Measurements from ENCODE around the gene IGFL4. TPM values are rescaled to one million over a fixed set of nuclear protein-coding genes. Genes with fewer than 3 reads are reported as not detected.

The IGFL4 gene
- total RNA-seq, 4 donors from 2014 or later: not detected

DNA sequence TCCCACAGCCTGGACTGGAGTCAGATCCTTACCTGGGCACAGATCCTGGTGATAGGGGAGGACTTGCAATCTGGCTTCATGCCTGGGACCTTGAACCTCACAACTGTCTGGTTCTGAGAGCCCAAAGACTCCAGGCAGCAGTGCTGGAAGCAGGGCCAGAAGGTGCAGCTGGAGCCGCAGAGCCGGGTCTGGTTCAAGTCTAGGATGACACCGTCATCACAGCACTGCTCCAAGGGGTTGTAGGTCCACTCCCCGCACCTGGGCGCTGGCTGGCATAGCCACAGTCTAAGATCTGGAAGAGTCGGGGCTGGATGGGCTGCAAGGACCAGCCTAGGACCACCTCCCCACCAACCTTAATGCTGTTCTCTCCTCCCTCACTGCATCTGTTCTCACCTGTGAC, 677 bp downstream of the IGFL4 start:
- TF ChIP-seq EP300 (IDR thresholded peaks at IDR 0.05; ENCODE audit: low read depth) (no peak), POLR2A (IDR thresholded peaks at IDR 0.05) (no peak), POLR2AphosphoS5 (IDR thresholded peaks at IDR 0.05) (no peak)
- TF ChIP-seq, protein P1, sequence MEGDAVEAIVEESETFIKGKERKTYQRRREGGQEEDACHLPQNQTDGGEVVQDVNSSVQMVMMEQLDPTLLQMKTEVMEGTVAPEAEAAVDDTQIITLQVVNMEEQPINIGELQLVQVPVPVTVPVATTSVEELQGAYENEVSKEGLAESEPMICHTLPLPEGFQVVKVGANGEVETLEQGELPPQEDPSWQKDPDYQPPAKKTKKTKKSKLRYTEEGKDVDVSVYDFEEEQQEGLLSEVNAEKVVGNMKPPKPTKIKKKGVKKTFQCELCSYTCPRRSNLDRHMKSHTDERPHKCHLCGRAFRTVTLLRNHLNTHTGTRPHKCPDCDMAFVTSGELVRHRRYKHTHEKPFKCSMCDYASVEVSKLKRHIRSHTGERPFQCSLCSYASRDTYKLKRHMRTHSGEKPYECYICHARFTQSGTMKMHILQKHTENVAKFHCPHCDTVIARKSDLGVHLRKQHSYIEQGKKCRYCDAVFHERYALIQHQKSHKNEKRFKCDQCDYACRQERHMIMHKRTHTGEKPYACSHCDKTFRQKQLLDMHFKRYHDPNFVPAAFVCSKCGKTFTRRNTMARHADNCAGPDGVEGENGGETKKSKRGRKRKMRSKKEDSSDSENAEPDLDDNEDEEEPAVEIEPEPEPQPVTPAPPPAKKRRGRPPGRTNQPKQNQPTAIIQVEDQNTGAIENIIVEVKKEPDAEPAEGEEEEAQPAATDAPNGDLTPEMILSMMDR (IDR thresholded peaks at IDR 0.05): no peak
- H3K27me3 ChIP-seq: peaks cover 7% of the 10 kb centered on the region
- peaks cover 0 to 5% (median 3%) of the 10 kb centered on the region in 4 donors for H3K4me1 ChIP-seq
- H3K9me3 ChIP-seq: no peaks in the 10 kb centered on the region
- no peaks in the 10 kb centered on the region for H3K36me3 ChIP-seq
- in situ Hi-C loops (cut with MboI; ENCODE audit: low pct_ligation_motif_present in 1 of 4, low pct_unique_long_range_greater_than_20kb in 1 of 4, low sequenced_read_pairs in 3 of 4) (no loop called here), intact Hi-C loops (cut with DNase I; ENCODE audit: low total_unique reads) (no loop called here)
- DNase-seq: no peak
- 74% methylated on average over 6 of the region's 6 CpGs; no CpG with 5 or more reads in 1 of the 2 donors for WGBS, 2 donors (ENCODE audit: low coverage in 1 of 2)
- no peak overlapping the region for H3K27ac ChIP-seq
- H3K4me3 ChIP-seq: no peak overlapping the region

DNA sequence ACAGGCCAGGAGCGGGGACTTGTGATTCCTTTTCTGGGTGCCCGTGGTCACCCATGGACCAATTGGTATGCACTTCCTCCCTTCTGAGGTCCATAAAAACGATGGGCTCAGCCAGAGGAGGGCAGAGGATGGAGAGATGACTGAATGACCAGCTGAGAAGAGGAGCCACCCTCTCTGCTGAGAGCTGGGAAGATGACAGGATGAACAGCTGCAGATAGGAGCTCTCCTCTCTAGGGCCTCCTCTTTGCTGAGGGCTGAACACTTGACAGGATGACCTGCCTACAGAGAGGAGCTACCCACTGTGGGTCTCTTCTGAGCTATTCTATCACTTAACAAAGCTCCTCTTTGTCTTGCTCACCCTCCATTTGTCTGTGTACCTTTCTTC, 4.1 kb downstream of the IGFL4 start:
- 58% methylated on average over 3 of the region's 3 CpGs; no CpG with 5 or more reads in 1 of the 2 donors for WGBS, 2 donors (ENCODE audit: low coverage in 1 of 2)

DNA sequence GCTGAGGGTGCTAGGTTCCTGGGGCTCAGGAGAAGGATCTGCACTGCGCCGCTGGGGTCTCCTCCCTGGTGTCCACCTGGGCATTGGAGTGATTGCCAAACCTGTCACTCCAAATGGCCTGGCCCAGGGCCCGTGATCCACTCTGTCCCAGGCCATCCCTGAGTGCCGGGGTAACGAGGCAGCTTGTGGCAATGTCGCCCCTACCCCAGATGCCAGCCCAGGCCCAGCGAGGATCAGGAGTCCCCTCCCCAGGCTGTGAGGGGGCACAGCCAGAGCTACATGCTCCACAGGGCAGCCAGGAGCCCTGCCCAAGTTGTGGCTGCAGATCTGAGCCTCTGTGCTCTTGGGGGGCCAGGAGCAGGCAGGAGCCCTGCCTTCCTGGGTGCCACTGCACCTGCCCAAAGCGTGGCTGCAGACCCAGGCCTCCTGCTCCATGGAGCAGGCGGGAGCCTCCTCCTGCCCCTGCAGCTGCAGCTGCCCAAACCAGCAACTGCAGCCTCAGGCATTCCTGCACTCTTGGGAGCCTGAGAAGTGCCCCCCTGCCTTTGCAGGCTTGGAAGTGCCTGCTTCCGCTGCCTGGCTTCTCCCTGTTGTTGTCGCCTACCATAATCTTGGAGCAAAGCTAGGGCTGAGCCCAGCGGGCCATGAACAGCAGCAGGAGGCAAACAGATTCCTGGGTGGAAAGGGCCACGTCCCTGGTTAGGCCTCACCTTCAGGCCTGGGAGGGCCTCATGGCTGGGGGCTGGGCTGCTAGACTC, 4.6 kb downstream of the IGFL4 start:
- in situ Hi-C loops (cut with MboI; ENCODE audit: low pct_ligation_motif_present in 1 of 4, low pct_unique_long_range_greater_than_20kb in 1 of 4, low sequenced_read_pairs in 3 of 4): no loop called here
- peaks cover 0 to 4% (median 2%) of the 10 kb centered on the region in 4 donors for H3K4me1 ChIP-seq
- no peaks in the 10 kb centered on the region for H3K27me3 ChIP-seq
- no peak for TF ChIP-seq EP300 (IDR thresholded peaks at IDR 0.05; ENCODE audit: low read depth)
- TF ChIP-seq POLR2A (IDR thresholded peaks at IDR 0.05): no peak
- TF ChIP-seq POLR2AphosphoS5 (IDR thresholded peaks at IDR 0.05): no peak
- TF ChIP-seq, protein P1 (IDR thresholded peaks at IDR 0.05): no peak
- WGBS, 2 donors (ENCODE audit: low coverage in 1 of 2): 82 to 100% methylated on average over 2 to 9 of the region's 13 CpGs
- intact Hi-C loops (cut with DNase I; ENCODE audit: low total_unique reads): no loop called here
- DNase-seq: no peak
- no peak overlapping the region for H3K27ac ChIP-seq
- H3K4me3 ChIP-seq: no peak overlapping the region
- no peaks in the 10 kb centered on the region for H3K36me3 ChIP-seq
- H3K9me3 ChIP-seq: no peaks in the 10 kb centered on the region

More for the DNA sequence above, 4.1 kb downstream of the IGFL4 start:
- intact Hi-C loops (cut with DNase I; ENCODE audit: low total_unique reads) (no loop called here), in situ Hi-C loops (cut with MboI; ENCODE audit: low pct_ligation_motif_present in 1 of 4, low pct_unique_long_range_greater_than_20kb in 1 of 4, low sequenced_read_pairs in 3 of 4) (no loop called here)
- no peak for DNase-seq
- no peaks in the 10 kb centered on the region for H3K27me3 ChIP-seq
- peaks cover 0 to 5% (median 3%) of the 10 kb centered on the region in 4 donors for H3K4me1 ChIP-seq
- H3K9me3 ChIP-seq: no peaks in the 10 kb centered on the region
- H3K36me3 ChIP-seq: no peaks in the 10 kb centered on the region
- TF ChIP-seq EP300 (IDR thresholded peaks at IDR 0.05; ENCODE audit: low read depth) (no peak), POLR2AphosphoS5 (IDR thresholded peaks at IDR 0.05) (no peak), POLR2A (IDR thresholded peaks at IDR 0.05) (no peak)
- TF ChIP-seq, protein P1 (IDR thresholded peaks at IDR 0.05): no peak
- no peak overlapping the region for H3K27ac ChIP-seq
- H3K4me3 ChIP-seq: no peak overlapping the region

DNA sequence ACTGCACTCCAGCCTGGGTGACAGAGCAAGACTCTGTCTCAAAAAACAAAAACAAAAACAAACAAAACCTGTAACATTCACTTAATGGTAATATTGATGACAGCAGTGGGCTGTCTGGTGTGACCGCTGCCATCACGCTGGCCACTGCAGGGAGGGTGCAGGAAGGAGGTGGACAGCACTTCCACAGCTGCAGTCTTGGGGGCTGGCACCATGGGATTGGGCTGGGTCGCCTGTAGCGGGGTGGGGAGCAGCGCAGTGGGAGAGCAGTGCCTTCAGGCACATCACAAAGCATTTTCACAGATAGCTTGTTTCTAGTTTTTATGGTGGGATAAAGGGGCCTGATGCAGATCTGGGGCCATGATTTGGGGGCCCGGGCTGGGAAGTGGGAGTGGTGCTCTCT, 5.3 kb downstream of the IGFL4 start:
- Histone ChIP-seq H3K27me3 (no peaks in the 10 kb centered on the region), H3K27ac (no peak overlapping the region), H3K36me3 (no peaks in the 10 kb centered on the region), H3K4me3 (no peak overlapping the region), H3K4me1 (no peaks in the 10 kb centered on the region), H3K9me3 (no peaks in the 10 kb centered on the region)
- no peak for DNase-seq
- TF ChIP-seq, protein P1 (IDR thresholded peaks at IDR 0.05): no peak
- no peak for TF ChIP-seq POLR2AphosphoS5 (IDR thresholded peaks at IDR 0.05)
- TF ChIP-seq POLR2A (IDR thresholded peaks at IDR 0.05): no peak
- TF ChIP-seq EP300 (IDR thresholded peaks at IDR 0.05; ENCODE audit: low read depth): no peak
- in situ Hi-C loops (cut with MboI; ENCODE audit: low pct_ligation_motif_present in 1 of 4, low pct_unique_long_range_greater_than_20kb in 1 of 4, low sequenced_read_pairs in 3 of 4): no loop called here
- 76 to 100% methylated on average over 1 to 6 of the region's 6 CpGs for WGBS, 2 donors (ENCODE audit: low coverage in 1 of 2)
- intact Hi-C loops (cut with DNase I; ENCODE audit: low total_unique reads): no loop called here

Data from transverse colon (tissue), 4 donors.